Activated CD4-positive, alpha-beta memory T cell treated with anti-CD3 and anti-CD28 coated beads, Interleukin-2, amount 10 ng/mL, durations not matched to agents 7 days and 5 days (primary cell): ENCODE measurements around the gene RIN3. TPM values are rescaled to one million over a fixed set of nuclear protein-coding genes. Genes with fewer than 3 reads are reported as not detected.
A peak's percentile ranks its signal among the peaks of the same experiment; 100 is the strongest.

Experiments
- CTCF ChIA-PET: fragments of 350-600 bp; sonication (Branson Sonifier 250); formaldehyde crosslinking; loops from one replicate; lab custom pipeline; 2021; ENCODE audit warnings: antibody characterized with exemption, inconsistent platforms; lab: Charles Lee
- POLR2A ChIA-PET: fragments of 350-600 bp; sonication (Branson Sonifier 250); formaldehyde crosslinking; loops from one replicate; lab custom pipeline; 2021; ENCODE audit warnings: antibody characterized with exemption; lab: Charles Lee
- DNase-seq: peaks from one replicate; pipeline ENCODE4 v3.0.0-alpha.2; 2020
- H3K27ac Mint-ChIP-seq: one replicate; pipeline ENCODE4 v1.8.0; 2021; ENCODE audit warnings: mild to moderate bottlenecking, mixed read lengths
- H3K27me3 Mint-ChIP-seq: one replicate; pipeline ENCODE4 v1.8.0; 2021; ENCODE audit warnings: mixed read lengths
- H3K36me3 Mint-ChIP-seq: one replicate; pipeline ENCODE4 v1.8.0; 2021; ENCODE audit warnings: low read depth, mixed read lengths
- H3K4me1 Mint-ChIP-seq: one replicate; pipeline ENCODE4 v1.8.0; 2021; ENCODE audit warnings: mixed read lengths
- H3K4me3 Mint-ChIP-seq: one replicate; pipeline ENCODE4 v1.8.0; 2021; ENCODE audit warnings: mild to moderate bottlenecking, mixed read lengths
- H3K9me3 Mint-ChIP-seq: one replicate; pipeline ENCODE4 v1.8.0; 2021; ENCODE audit warnings: mixed read lengths
- total RNA-seq, 2 experiments: library from RNA; stranded (reverse); gene quantifications; one replicate each; pipeline ENCODE4 v1.2.3, GENCODE V29; 2021

RIN3 gene
- total RNA-seq, 2 experiments from 2014 or later = 29.3 to 31.5 TPM

- Mint-ChIP-seq H3K4me1 (peaks cover 20% of the 10 kb centered on the region), H3K27ac (no peak overlapping the region), H3K27me3 (peaks cover 23% of the 10 kb centered on the region), H3K9me3 (peaks cover 2% of the 10 kb centered on the region), H3K36me3 (no peaks in the 10 kb centered on the region), H3K4me3 (no peak overlapping the region)
- ChIA-PET CTCF (interaction anchor here (1.4 kb wide), 1 partner anchor 169 kb away, joined by 4 read pairs; no protein-coding TSS in a partner anchor), POLR2A (no interaction called here)
- DNase-seq = no peak
These were observed 3.5 kb downstream of the RIN3 start for GRCh38 chr14:92516966-92517506.

- H3K27me3 Mint-ChIP-seq = peaks cover 19% of the 10 kb centered on the region
- no peak overlapping the region for H3K27ac Mint-ChIP-seq
- H3K4me3 Mint-ChIP-seq = no peak overlapping the region
- H3K4me1 Mint-ChIP-seq = peaks cover 19% of the 10 kb centered on the region
- ChIA-PET CTCF (interaction anchor here (1.4 kb wide), 1 partner anchor 169 kb away, joined by 4 read pairs; no protein-coding TSS in a partner anchor), POLR2A (no interaction called here)
- no peak for DNase-seq
- H3K9me3 Mint-ChIP-seq = peaks cover 2% of the 10 kb centered on the region
- H3K36me3 Mint-ChIP-seq = no peaks in the 10 kb centered on the region
These were observed 4.2 kb downstream of the RIN3 start for GRCh38 chr14:92517761-92518160.

GRCh38 chr14:92519246-92520101, 5.9 kb downstream of the RIN3 start:
- Mint-ChIP-seq H3K27me3 (peaks cover 17% of the 10 kb centered on the region), H3K4me1 (peaks cover 19% of the 10 kb centered on the region), H3K36me3 (no peaks in the 10 kb centered on the region), H3K27ac (no peak overlapping the region), H3K9me3 (peaks cover 2% of the 10 kb centered on the region), H3K4me3 (no peak overlapping the region)
- DNase-seq = no peak
- CTCF ChIA-PET = interaction anchor here (1.0 kb wide), 1 partner anchor 19 kb away, joined by 3 read pairs; no protein-coding TSS in a partner anchor
- POLR2A ChIA-PET = interaction anchor here (1.2 kb wide), 1 partner anchor 16 kb away, joined by 3 read pairs; no protein-coding TSS in a partner anchor

GRCh38 chr14:92520102-92521057, 6.8 kb downstream of the RIN3 start:
- peaks cover 12% of the 10 kb centered on the region for H3K27me3 Mint-ChIP-seq
- peaks cover 19% of the 10 kb centered on the region for H3K4me1 Mint-ChIP-seq
- no peaks in the 10 kb centered on the region for H3K36me3 Mint-ChIP-seq
- DNase-seq = peak; percentile 29
- POLR2A ChIA-PET = interaction anchor here (1.2 kb wide), 1 partner anchor 15 kb away, joined by 3 read pairs; no protein-coding TSS in a partner anchor
- CTCF ChIA-PET = interaction anchor here (1.0 kb wide), 1 partner anchor 18 kb away, joined by 3 read pairs; no protein-coding TSS in a partner anchor
- H3K4me3 Mint-ChIP-seq = no peak overlapping the region
- H3K9me3 Mint-ChIP-seq = peaks cover 2% of the 10 kb centered on the region
- H3K27ac Mint-ChIP-seq = no peak overlapping the region

- Mint-ChIP-seq H3K36me3 (no peaks in the 10 kb centered on the region), H3K27ac (no peak overlapping the region), H3K27me3 (peaks cover 8% of the 10 kb centered on the region), H3K4me1 (peaks cover 16% of the 10 kb centered on the region), H3K9me3 (peaks cover 2% of the 10 kb centered on the region), H3K4me3 (no peak overlapping the region)
- ChIA-PET POLR2A (no interaction called here), CTCF (no interaction called here)
- DNase-seq = no peak
These were observed 7.5 kb downstream of the RIN3 start for GRCh38 chr14:92521058-92521415.

GRCh38 chr14:92523752-92524151, 10.2 kb downstream of the RIN3 start:
- CTCF ChIA-PET = no interaction called here
- POLR2A ChIA-PET = no interaction called here
- H3K4me3 Mint-ChIP-seq = no peak overlapping the region
- DNase-seq = no peak
- peaks cover 2% of the 10 kb centered on the region for H3K27me3 Mint-ChIP-seq
- H3K4me1 Mint-ChIP-seq = peaks cover 6% of the 10 kb centered on the region
- no peak overlapping the region for H3K27ac Mint-ChIP-seq
- no peaks in the 10 kb centered on the region for H3K36me3 Mint-ChIP-seq
- peaks cover 2% of the 10 kb centered on the region for H3K9me3 Mint-ChIP-seq

- peaks cover 2% of the 10 kb centered on the region for H3K9me3 Mint-ChIP-seq
- H3K27me3 Mint-ChIP-seq = peaks cover 2% of the 10 kb centered on the region
- no peak overlapping the region for H3K27ac Mint-ChIP-seq
- no peak overlapping the region for H3K4me3 Mint-ChIP-seq
- peaks cover 1% of the 10 kb centered on the region for H3K4me1 Mint-ChIP-seq
- ChIA-PET POLR2A (no interaction called here), CTCF (no interaction called here)
- H3K36me3 Mint-ChIP-seq = no peaks in the 10 kb centered on the region
- DNase-seq = no peak
These were observed 11.1 kb downstream of the RIN3 start for GRCh38 chr14:92524602-92525185.

GRCh38 chr14:92525322-92526095, 11.9 kb downstream of the RIN3 start:
- no peak overlapping the region for H3K27ac Mint-ChIP-seq
- no peaks in the 10 kb centered on the region for H3K36me3 Mint-ChIP-seq
- ChIA-PET CTCF (no interaction called here), POLR2A (interaction anchor here (0.6 kb wide), 1 partner anchor 366 kb away, joined by 3 read pairs; no protein-coding TSS in a partner anchor)
- H3K9me3 Mint-ChIP-seq = peaks cover 2% of the 10 kb centered on the region
- H3K4me3 Mint-ChIP-seq = no peak overlapping the region
- DNase-seq = no peak
- H3K4me1 Mint-ChIP-seq = peaks cover 7% of the 10 kb centered on the region
- H3K27me3 Mint-ChIP-seq = peaks cover 2% of the 10 kb centered on the region

GRCh38 chr14:92527721-92528120, 14.1 kb downstream of the RIN3 start:
- peaks cover 20% of the 10 kb centered on the region for H3K4me1 Mint-ChIP-seq
- POLR2A ChIA-PET = no interaction called here

GRCh38 chr14:92528486-92529100, 15.0 kb downstream of the RIN3 start:
- ChIA-PET POLR2A (interaction anchor here (0.6 kb wide), 1 partner anchor 1311 kb away, joined by 4 read pairs; no protein-coding TSS in a partner anchor), CTCF (no interaction called here)
- H3K4me1 Mint-ChIP-seq = peaks cover 20% of the 10 kb centered on the region
- H3K27ac Mint-ChIP-seq = no peak overlapping the region
- H3K36me3 Mint-ChIP-seq = no peaks in the 10 kb centered on the region
- DNase-seq = no peak
- no peaks in the 10 kb centered on the region for H3K9me3 Mint-ChIP-seq
- H3K4me3 Mint-ChIP-seq = no peak overlapping the region
- H3K27me3 Mint-ChIP-seq = peaks cover 4% of the 10 kb centered on the region

More at GRCh38 chr14:92527721-92528120, 14.1 kb downstream of the RIN3 start:
- CTCF ChIA-PET = no interaction called here
- no peak overlapping the region for H3K27ac Mint-ChIP-seq
- DNase-seq = no peak
- no peak overlapping the region for H3K4me3 Mint-ChIP-seq
- H3K9me3 Mint-ChIP-seq = no peaks in the 10 kb centered on the region
- no peaks in the 10 kb centered on the region for H3K36me3 Mint-ChIP-seq
- H3K27me3 Mint-ChIP-seq = no peaks in the 10 kb centered on the region

- DNase-seq = no peak
- no peak overlapping the region for H3K27ac Mint-ChIP-seq
- peaks cover 5% of the 10 kb centered on the region for H3K27me3 Mint-ChIP-seq
- H3K9me3 Mint-ChIP-seq = no peaks in the 10 kb centered on the region
- CTCF ChIA-PET = no interaction called here
- no peak overlapping the region for H3K4me3 Mint-ChIP-seq
- peaks cover 25% of the 10 kb centered on the region for H3K4me1 Mint-ChIP-seq
- POLR2A ChIA-PET = no interaction called here
- H3K36me3 Mint-ChIP-seq = no peaks in the 10 kb centered on the region
These were observed 16.3 kb downstream of the RIN3 start for GRCh38 chr14:92529903-92530302.
